ENCODE results near the gene KLK15. TPM values are rescaled to one million over a fixed set of nuclear protein-coding genes. Genes with fewer than 3 reads are reported as not detected.
"Not testable (repeated sequence)": the region's sequence is repeated elsewhere in the genome, so short reads cannot be mapped to it uniquely, and the experiment has no call there.

The KLK15 gene
- total RNA-seq, 2 experiments from 2014 or later = not detected

DNA sequence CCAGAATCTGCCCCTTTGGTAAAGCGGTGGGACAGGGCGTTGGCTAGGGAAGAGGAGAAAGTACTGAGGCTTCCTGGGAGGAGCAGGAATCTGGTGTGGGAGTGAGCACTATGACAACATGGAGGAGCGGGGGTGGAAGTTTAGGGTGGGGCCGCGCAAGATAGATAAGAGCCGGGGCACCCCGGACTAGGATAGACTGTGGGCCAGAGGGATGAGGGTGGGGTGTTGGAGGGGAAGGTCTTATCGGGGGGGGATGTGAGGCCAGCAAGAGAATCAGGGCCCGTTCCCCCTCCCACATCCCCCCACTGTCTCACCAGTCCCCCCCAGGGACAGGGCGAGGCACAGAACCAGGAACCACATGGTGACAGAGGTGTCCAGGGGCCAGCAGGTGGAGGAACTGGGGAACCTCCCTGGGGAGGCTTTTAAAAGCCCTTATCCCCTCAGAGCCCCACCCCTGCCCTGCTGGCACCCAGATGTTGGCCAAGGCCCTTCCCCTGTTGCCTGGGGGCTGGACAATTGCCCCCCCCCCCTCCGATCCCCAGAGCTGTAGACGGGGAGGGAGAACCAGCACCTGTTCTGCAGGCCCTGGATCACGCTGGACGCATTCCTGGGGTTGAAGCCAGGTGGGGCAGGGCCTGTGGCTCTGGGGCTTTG, 9.9 kb downstream of the KLK15 start, which contains the start of gene KLK1:
KLK1 (minus strand) TSS at position 399 of the 654 bp plus-strand sequence; CDS start at position 360, 39 bp downstream.
- POLR2A ChIA-PET = no interaction called here
- CTCF ChIA-PET = no interaction called here

- ChIA-PET CTCF (no interaction called here), POLR2A (no interaction called here)
Observed at GRCh38 chr19:50822661-50823208, 10.6 kb downstream of the KLK15 start.

- POLR2A ChIA-PET = no interaction called here
- CTCF ChIA-PET = interaction anchor here (0.7 kb wide), 1 partner anchor 482 kb away, joined by 3 read pairs; no protein-coding TSS in a partner anchor
Observed at GRCh38 chr19:50821622-50822021, 11.8 kb downstream of the KLK15 start.

- CTCF ChIA-PET = interaction anchor here (0.7 kb wide), 1 partner anchor 483 kb away, joined by 3 read pairs; no protein-coding TSS in a partner anchor
- POLR2A ChIA-PET = no interaction called here
Observed at GRCh38 chr19:50821248-50821612, 12.1 kb downstream of the KLK15 start.

- ChIA-PET CTCF (no interaction called here), POLR2A (interaction anchor here (0.6 kb wide), 2 partner anchors 150 to 608 kb away, joined by 3 read pairs; no protein-coding TSS in a partner anchor)
Observed at GRCh38 chr19:50820549-50821247, 12.7 kb downstream of the KLK15 start.

- POLR2A ChIA-PET = interaction anchor here (0.6 kb wide), 2 partner anchors 151 to 608 kb away, joined by 3 read pairs; no protein-coding TSS in a partner anchor
Observed at GRCh38 chr19:50820086-50820485, 13.3 kb downstream of the KLK15 start.

DNA sequence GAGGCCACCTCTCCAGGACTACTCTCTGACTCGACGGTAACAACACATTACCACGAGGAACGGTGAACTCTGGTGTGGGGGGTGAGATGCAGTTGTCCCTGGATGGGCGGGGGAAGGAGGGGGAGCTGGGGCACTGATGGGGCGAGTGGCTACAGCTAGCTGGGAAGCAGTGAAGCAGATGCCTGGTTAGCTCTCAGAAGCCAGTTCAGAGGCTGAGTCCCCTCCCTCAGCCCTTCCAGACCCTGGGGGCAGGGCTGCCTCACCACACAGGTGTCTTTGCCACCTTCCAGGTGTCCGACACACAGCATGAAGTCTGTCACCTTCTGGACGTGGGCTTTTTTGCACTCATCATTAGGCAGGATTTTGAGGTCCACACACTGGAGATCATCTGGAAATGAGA, 13.7 kb downstream of the KLK15 start:
- ChIA-PET POLR2A (interaction anchor here (0.6 kb wide), 1 partner anchor 151 kb away, joined by 3 read pairs; no protein-coding TSS in a partner anchor), CTCF (no interaction called here)

More at GRCh38 chr19:50820086-50820485, 13.3 kb downstream of the KLK15 start:
- CTCF ChIA-PET = no interaction called here

DNA sequence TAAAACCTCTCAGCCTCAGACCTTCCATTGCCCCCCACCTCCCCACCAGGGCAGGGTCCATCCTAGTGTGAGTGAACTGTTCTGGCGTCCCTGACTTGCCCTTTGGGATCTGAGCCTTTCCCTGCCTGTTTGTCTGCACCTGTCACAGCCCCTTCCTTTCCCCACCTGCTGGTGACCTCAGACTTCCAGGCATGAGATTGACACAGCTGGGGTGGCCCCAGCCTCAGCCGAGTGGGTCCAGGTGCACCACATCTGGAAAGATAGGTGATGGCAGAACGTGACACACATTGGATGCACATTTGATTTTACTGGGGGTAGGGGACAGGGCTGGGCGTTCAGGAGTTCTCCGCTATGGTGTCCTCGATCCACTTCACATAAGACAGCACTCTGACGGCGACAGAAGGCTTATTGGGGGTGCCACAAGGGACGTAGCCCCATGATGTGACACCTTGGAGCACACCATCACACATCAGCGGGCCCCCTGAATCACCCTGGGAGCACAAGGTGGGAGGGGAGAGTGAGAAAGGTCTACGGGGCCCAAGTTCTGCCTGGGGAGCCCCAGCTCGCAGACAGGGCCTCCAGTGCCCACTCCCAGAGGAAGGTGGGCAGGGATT, 14.4 kb downstream of the KLK15 start:
- ChIA-PET CTCF (no interaction called here), POLR2A (interaction anchor here (0.6 kb wide), 1 partner anchor 19 kb away, joined by 14 read pairs; no protein-coding TSS in a partner anchor)

DNA sequence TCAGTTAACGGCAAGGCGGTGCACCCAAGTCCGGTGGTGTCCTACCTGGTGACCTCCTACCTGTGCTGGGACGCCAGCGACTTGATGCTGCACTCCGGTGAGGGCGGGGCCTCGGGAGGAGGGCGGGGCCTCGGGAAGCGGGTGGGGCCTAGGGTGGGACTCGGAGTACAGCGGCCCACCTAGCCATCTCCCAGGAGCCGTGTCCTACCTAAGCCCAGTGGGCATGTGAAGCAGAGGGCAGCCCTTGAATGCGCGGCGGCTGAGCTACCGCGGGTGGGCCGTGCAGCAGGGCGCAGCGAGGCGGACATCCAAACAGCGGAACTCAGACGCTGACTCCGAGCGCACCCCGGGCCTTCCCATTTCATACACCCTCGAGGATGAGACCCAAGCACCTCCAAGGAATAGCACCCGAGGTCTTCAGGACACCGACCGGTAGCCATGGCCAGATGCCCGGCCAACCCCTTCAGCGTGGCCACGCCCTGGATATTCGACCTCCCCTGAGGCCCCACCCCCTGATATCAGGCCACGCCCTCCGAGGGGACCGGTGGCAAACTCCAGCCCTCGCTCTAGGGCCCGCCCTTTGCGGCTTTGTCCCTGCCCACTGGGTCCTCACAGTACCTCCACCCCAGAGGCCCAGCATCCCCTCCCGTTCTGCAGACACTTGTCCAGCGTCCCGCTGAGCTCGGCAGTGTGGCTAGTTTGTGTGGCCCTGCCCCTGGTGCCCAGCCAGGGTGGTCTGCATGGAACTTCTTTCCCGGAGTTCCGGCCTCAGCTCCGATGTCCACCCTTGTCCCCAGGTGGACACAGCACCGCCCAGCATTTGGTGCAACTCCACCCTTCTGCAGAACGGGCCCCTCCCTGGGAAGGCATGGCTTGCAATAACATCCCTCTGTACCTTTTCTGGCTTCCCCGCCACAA, 15.2 kb downstream of the KLK15 start:
- POLR2A ChIA-PET = interaction anchor here (1.5 kb wide), 1 partner anchor 14 kb away, joined by 7 read pairs; no protein-coding TSS in a partner anchor
- CTCF ChIA-PET = interaction anchor here (1.1 kb wide), 1 partner anchor 262 kb away, joined by 5 read pairs; no protein-coding TSS in a partner anchor

DNA sequence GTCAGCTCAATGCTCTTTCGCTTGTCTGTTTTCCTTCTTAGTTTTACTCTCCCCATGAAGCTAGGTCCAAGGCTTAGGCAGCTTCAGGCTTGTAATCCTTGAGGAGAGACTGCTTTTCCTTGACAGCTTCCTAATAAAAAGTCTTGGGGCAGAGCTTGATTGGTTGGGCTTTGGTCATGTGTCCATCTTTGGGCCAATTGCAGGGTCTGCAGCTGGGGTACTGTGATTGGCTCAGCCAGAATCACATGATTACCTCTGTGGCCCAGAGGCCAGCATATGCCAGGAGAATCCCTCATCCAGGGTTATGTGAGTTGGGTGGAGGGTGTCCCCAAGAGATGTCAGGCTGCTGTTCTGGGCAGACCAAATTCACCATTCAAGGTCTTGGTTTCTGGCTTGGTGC, 17.9 kb downstream of the KLK15 start:
- ChIA-PET CTCF (no interaction called here), POLR2A (interaction anchor here (0.6 to 1.2 kb wide), 2 partner anchors 11 to 26 kb away, joined by 8 to 10 read pairs; no protein-coding TSS in a partner anchor)

DNA sequence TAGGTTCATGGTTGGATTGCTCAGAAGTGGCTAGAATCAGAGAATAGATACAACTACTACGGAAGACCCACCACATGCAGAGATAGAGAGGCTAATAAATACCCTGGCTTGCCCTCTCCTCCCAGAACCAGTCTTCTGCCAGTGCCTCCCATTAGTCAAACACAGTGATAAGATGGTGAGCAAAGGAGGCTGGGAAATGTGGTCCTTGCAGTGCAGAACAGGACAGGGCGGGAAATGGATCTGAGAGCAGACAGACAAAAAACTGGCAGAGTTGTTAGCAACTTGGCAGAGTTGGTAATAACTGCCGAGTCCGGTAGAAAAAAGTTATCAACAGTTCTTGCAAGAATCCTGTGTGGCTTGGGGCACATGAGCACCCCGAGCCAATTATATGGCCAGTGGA, 18.5 kb downstream of the KLK15 start:
- ChIA-PET POLR2A (no interaction called here), CTCF (interaction anchor here (1.2 kb wide), 1 partner anchor 107 kb away, joined by 3 read pairs; no protein-coding TSS in a partner anchor)

DNA sequence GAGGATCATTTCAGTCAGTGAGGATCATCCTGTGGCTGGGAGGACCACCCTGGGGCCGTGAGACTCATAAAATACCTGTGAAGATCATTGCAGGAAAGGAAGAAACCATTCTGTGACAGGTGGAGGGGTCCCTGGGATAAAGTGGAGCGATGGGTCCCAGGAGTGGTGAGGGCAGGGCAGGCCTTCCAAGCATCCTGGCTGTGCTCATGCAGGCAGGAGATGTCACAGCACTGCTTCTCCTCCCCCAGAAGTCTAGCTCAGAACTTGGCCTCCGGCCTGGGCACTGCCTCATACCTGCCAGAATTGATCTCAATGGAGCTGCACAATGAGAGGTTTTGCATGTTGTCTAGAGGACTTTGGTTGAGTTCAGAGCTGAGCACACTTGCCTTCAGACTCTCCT, 20.9 kb downstream of the KLK15 start:
- ChIA-PET POLR2A (no interaction called here), CTCF (no interaction called here)

DNA sequence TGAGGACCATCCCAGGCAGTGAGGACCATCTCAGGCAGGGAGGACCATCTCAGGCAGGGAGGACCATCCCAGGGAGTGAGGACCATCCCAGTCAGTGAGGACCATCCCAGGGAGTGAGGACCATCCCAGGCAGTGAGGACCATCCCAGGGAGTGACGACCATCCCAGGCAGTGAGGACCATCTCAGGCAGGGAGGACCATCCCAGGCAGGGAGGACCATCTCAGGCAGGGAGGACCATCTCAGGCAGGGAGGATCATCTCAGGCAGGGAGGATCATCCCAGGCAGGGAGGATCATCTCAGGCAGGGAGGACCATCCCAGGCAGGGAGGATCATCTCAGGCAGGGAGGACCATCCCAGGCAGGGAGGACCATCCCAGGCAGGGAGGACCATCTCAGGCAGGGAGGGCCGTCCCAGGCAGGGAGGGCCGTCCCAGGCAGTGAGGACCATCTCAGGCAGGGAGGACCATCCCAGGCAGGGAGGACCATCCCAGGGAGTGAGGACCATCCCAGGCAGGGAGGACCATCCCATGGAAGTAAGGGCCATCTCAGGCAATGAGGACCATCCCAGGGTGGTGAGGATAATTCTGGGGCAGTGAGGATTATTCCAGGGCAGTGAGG, 21.6 kb downstream of the KLK15 start:
- CTCF ChIA-PET, POLR2A ChIA-PET: not testable (repeated sequence)

DNA sequence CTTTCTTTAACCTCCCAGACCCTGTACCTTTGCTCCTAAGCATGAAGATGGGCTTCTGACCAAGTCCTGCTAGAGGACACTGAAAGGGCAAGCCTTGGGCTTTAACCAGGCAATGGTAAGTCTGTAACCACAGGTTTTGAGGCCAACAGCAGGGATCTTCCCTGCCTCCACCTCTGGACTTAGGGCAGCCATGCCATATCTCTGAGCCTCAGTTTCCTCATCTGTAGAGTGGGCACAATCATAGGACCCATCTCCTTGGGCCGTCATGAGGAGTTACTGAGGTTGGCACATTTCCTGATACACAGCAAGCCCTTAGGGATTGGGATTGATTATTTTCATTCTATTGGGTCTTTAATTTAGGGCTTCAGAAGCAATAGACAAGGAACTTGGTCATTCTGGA, 24.5 kb downstream of the KLK15 start:
- POLR2A ChIA-PET = no interaction called here

GRCh38 chr19:50804420-50805272, 28.7 kb downstream of the KLK15 start:
- ChIA-PET CTCF (interaction anchor here (0.7 to 1.9 kb wide), 2 partner anchors 32 to 117 kb away, joined by 3 to 6 read pairs; no protein-coding TSS in a partner anchor), POLR2A (interaction anchor here (1.0 to 2.9 kb wide), 3 partner anchors 9 to 13 kb away, joined by 7 to 9 read pairs (median 8); no protein-coding TSS in a partner anchor)

More for the DNA sequence above, 24.5 kb downstream of the KLK15 start:
- CTCF ChIA-PET = no interaction called here

- POLR2A ChIA-PET = interaction anchor here (1.0 to 2.9 kb wide), 3 partner anchors 9 to 14 kb away, joined by 7 to 9 read pairs (median 8); no protein-coding TSS in a partner anchor
- CTCF ChIA-PET = interaction anchor here (1.9 kb wide), 1 partner anchor 118 kb away, joined by 6 read pairs; no protein-coding TSS in a partner anchor
Observed at GRCh38 chr19:50803633-50804419, 29.5 kb downstream of the KLK15 start.

Data from activated CD8-positive, alpha-beta memory T cell treated with anti-CD3 and anti-CD28 coated beads for 36 hours (primary cell).